SJCRH30 (cell line): ENCODE results near the gene GPR146. TPM values are rescaled to one million over a fixed set of nuclear protein-coding genes. Genes with fewer than 3 reads are reported as not detected.

Source experiments
- DNase-seq, 2 experiments: peaks; one replicate each; pipeline ENCODE4 v3.0.0-alpha.2; 2015 to 2020
- H3K27ac ChIP-seq: fragments of 250-450 bp; sonication (Bioruptor Pico); 2 replicates; pipeline ENCODE4 v1.5.1; 2020; ENCODE audit warnings: mild to moderate bottlenecking, moderate library complexity
- H3K27me3 ChIP-seq: fragments of 250-450 bp; sonication (Bioruptor Pico); 2 replicates; pipeline ENCODE4 v1.5.1; 2020; ENCODE audit warnings: mild to moderate bottlenecking, moderate library complexity
- H3K36me3 ChIP-seq: fragments of 250-450 bp; sonication (Bioruptor Pico); 2 replicates; pipeline ENCODE4 v1.5.1; 2020; ENCODE audit warnings: mild to moderate bottlenecking, moderate library complexity
- H3K4me1 ChIP-seq: fragments of 250-450 bp; sonication (Bioruptor Pico); 2 replicates; pipeline ENCODE4 v1.5.1; 2020; ENCODE audit warnings: mild to moderate bottlenecking, moderate library complexity
- H3K4me3 ChIP-seq: fragments of 250-450 bp; sonication (Bioruptor Pico); 2 replicates; pipeline ENCODE4 v1.5.1; 2020; ENCODE audit warnings: mild to moderate bottlenecking, moderate library complexity
- H3K9me3 ChIP-seq: fragments of 250-450 bp; sonication (Bioruptor Pico); replicated peaks from 2 replicates; pipeline ENCODE4 v1.5.1; 2020; ENCODE audit warnings: mild to moderate bottlenecking, moderate library complexity
- total RNA-seq: library from RNA; depleted of rRNA; stranded (reverse); fragments of >200 nt; shearing (Covaris generic); gene quantifications from 2 replicates; pipeline ENCODE4 v1.2.3, GENCODE V29; 2014

The GPR146 gene
- total RNA-seq, 1 experiment from 2014 or later = 0.93 TPM

DNA sequence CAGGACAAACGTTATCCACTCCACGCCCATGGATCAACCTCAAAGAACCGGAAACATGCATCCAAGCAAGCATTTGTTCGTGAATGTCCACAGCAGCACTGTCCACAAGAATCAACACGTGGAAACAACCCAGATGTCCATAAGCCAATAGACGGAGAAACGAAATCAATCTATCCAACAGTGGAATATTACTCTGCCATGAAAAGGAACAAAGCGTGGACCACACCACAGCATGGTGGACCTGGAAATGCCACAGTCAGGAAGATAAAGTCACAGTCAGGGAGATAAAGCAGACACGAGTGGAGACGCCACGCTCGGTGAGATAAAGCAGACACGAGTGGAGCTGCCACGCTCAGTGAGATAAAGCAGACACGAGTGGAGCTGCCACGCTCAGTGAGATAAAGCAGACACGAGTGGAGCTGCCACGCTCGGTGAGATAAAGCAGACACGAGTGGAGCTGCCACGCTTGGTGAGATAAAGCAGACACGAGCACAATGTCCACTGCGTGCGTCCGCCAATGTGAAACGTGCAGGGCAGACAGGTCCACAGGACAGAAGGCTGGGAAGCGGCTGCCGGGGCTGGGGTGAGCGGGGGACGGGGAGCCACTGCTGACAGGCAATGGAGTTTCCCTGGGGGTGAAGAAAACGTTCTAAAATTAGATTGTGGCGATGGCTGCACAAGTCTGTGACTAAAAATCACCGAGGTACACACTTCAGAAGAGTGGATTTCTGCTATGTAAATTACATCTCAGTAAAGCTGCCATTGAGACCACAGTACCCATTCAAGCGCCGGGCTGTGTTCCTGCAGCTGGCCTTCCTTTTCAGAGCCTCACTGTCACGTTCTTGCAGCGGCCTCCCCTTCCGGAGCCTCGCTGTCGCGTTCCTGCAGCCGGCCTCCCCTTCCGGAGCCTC lies 54.2 kb downstream of the GPR146 start:
- no peaks in the 10 kb centered on the region for H3K9me3 ChIP-seq
- H3K4me1 ChIP-seq = peaks cover 8% of the 10 kb centered on the region; the same call in 1 of the 2 replicates
- no peaks in the 10 kb centered on the region for H3K36me3 ChIP-seq
- no peaks in the 10 kb centered on the region for H3K27me3 ChIP-seq
- DNase-seq = no peak
- no peak overlapping the region for H3K4me3 ChIP-seq
- no peak overlapping the region for H3K27ac ChIP-seq

DNA sequence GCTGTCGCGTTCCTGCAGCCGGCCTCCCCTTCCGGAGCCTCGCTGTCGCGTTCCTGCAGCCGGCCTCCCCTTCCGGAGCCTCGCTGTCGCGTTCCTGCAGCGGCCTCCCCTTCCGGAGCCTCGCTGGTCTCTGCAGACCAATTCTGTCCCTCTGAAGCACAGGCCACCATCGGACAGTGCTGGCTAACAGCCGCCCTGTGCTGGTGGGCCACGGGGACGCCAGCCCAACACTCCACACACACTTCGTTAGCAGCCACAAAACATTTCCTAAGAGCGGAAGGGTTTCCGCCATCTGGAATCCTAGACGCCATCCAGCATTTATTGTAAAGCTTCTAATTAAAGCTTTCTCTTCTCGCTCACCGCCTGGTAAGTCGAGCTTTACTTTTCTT lies 54.8 kb downstream of the GPR146 start:
- Histone ChIP-seq H3K27me3 (no peaks in the 10 kb centered on the region), H3K36me3 (no peaks in the 10 kb centered on the region), H3K4me3 (no peak overlapping the region), H3K4me1 (peaks cover 8% of the 10 kb centered on the region; the same call in 1 of the 2 replicates), H3K27ac (no peak overlapping the region), H3K9me3 (no peaks in the 10 kb centered on the region)
- DNase-seq = no peak

DNA sequence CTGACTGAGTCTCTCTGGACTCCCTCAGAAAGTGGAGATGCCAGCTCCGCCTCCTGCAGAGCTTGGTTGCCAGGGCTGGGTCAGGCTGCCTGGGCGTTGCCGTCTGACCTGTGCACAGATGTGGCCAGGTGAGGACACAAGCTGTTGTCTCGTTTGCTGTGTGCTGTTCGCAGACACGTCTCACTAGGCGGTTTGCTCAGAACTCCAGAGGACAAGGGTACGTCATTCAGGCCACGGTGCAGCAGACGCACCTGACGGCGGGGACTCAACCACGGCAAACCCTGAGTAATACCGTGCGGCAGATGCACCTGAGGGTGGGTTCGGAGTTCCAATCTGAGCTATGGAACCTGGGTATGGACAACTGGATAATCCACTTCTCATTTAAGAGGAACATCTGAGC lies 55.3 kb downstream of the GPR146 start:
- H3K9me3 ChIP-seq = no peaks in the 10 kb centered on the region
- no peak for DNase-seq
- no peak overlapping the region for H3K27ac ChIP-seq
- H3K4me1 ChIP-seq = peaks cover 10% of the 10 kb centered on the region; the same call in 1 of the 2 replicates
- no peak overlapping the region for H3K4me3 ChIP-seq
- H3K27me3 ChIP-seq = no peaks in the 10 kb centered on the region
- H3K36me3 ChIP-seq = no peaks in the 10 kb centered on the region

DNA sequence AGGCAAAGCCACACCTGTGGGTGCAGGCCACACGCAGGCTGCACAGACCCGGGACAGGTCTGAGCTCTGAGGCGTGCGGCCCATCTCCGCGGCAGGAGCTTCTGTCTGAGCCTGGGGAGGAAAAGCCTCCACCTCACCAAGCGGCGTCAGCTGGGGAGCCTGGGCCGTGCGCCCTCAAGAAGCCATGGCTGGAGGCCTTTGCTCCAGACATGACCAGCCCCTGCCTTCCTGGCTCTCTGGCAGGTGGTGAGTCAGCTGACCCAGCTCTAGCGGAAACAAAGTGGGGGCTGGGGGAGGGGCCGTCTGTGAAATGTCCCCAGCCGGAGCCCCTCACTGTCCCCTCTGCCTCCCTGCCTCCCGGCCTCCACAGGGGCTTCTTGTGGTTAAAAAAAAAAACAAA lies 56.0 kb downstream of the GPR146 start:
- Histone ChIP-seq H3K4me1 (peaks cover 12% of the 10 kb centered on the region; the same call in 1 of the 2 replicates), H3K27ac (peak overlapping the region; percentile 64), H3K27me3 (no peaks in the 10 kb centered on the region), H3K36me3 (no peaks in the 10 kb centered on the region), H3K9me3 (no peaks in the 10 kb centered on the region), H3K4me3 (peak overlapping the region; percentile 41)
- DNase-seq = peak; percentile 46 to 64

DNA sequence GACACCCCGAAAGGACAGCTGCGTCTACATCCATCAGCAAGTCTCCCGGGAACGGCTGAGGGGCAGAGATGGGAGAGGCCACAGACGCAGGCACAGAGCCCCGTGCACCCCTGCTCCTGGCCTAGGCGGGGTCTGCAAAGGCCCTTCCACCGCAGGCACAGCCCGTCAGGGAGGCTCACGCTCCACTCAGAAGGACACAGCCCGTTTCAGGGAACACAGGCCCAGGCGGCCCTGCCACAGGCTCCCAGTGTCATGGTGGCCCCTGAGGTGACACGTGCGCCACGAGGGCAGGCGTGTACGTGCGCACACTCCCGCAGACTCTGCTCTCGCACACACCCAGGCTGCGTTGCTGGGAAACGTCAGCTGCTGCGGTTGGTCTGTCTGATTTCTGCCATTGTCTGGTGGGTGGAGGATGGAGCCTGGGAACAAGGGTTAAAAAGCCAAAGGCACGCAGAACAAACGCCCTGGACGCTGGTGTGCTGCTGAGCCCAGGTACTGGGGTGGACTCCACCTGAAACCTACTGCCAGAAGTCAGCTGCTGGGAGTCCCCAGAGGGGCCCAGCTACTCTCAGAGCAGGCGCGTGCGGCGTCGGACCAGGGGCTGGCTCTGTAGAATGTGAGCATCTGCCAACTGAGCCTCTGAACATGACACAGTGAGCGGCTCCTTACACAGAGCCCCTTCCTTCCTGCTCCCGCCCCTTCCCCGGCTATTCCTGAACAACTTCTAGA lies 56.7 kb downstream of the GPR146 start:
- Histone ChIP-seq H3K4me1 (peaks cover 12% of the 10 kb centered on the region; the same call in 1 of the 2 replicates), H3K27me3 (no peaks in the 10 kb centered on the region), H3K36me3 (no peaks in the 10 kb centered on the region), H3K4me3 (peak overlapping the region; percentile 41), H3K27ac (peak overlapping the region; percentile 64), H3K9me3 (no peaks in the 10 kb centered on the region)
- peak; percentile 59 to 63 for DNase-seq

DNA sequence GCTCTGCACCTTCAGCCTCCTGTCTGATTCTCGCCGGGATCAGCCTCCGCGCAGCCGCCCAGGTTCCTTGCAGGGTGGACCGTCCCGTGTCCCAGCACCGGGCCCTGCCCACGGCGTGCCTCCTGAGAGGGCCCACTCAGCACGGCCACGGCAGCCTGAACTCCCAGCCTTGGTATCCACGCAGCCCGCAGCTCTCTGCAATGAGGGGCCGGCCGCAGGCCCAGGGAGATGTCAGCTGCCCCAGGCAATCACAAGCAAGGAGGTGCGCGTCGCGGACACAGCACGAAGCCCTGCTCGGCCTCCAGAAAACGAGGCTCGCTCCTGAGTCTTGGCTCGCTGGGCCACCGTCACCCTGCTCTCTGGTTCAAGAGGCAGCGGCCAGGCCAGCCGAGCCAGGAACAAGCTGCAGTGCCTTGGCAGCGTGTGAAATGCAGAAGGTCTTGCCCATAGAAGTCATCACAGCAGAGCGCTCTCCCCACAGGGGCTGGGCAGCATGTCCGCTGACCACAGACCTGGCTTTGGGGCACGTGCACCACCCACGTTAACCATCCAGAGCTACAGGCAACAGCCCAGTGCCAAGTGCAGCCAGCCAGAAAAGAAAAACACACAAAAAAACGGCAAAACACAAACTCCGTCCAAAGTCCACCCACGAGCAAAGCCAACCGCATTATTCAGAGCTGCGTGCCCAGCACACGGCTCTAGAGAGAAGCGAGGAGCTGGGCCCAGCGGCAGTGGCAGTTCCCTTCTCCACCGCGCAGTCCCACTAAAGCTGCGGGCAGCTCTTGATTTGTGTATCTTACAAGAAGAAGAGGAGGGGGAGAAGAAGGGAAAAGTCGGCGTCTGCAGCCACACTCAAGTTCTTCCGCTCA lies 57.5 kb downstream of the GPR146 start:
- no peak for DNase-seq
- Histone ChIP-seq H3K27me3 (no peaks in the 10 kb centered on the region), H3K4me3 (no peak overlapping the region), H3K36me3 (no peaks in the 10 kb centered on the region), H3K9me3 (no peaks in the 10 kb centered on the region), H3K4me1 (peaks cover 17% of the 10 kb centered on the region), H3K27ac (peak overlapping the region; percentile 64; the same call in 1 of the 2 replicates)

DNA sequence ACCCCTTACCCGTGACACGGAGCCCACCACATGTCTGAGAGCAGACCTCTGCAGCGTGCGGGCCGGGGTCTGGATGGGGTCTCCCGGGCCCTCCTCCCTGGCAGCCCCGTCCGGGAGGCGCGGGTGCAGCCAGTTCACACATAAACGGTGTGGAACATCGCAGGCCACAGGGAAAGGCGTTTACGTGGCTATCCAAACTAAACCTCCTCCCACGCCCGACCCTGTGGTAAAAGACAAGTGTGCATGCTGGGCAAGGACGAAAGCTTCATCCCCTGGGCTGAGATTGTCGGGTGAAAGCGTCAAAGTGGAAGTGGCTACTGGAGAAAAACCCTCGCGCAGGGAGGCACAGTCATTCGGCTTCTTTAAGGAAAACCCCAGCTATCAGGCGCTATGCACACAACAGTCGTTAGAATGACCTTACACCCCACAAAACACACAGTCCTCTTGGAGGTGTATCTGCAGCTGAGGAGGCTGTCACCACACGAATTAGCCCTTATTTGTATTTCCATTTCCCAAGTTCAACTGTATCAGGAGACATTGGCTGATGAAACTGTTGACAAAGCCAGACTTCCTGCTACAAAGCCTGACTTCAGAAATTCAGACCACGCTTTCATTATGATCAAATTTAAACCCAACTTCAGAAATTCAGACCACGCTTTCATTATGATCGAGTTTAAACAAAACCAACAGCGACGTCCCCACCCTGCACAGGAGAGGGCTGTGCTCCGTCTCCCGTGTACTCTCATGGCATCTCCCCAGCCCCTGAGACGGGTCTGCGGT lies 58.9 kb downstream of the GPR146 start:
- Histone ChIP-seq H3K27me3 (no peaks in the 10 kb centered on the region), H3K9me3 (no peaks in the 10 kb centered on the region), H3K4me1 (peaks cover 17% of the 10 kb centered on the region), H3K4me3 (no peak overlapping the region), H3K36me3 (no peaks in the 10 kb centered on the region), H3K27ac (no peak overlapping the region)
- DNase-seq = no peak

DNA sequence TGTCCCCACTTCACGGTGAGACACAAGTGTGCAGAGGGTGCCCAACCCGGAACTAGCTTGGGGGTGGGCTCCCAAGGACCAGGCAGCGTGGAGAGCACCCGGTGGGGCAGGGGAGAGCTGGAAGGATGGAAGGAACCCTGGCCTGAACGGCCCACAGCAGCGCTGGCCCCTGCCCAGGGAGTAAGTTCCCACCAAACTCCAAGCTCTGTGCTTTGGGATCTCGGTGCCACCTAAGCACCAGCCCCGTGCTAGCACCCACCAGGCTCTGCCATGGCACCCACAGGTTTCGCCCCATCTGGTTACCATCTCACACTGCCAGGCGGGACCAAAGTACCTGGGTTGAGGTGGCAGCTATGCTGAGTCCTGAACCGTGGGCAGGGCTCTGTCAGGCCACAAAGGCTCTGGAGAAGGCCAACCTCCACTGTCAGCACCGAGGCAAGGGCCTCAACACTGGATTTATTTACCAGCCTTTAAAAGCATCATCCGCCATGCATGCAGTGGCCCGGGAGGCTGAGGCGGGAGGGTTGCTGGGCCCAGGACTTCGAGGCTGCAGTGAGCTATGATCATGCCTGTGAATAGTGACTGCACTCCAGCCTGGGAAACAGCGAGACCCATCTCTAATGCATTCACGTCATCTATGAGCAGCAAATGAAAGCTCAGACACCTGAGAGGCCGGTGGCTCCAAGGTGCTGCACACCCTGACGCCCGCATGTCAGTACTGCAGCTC lies 59.6 kb downstream of the GPR146 start:
- Histone ChIP-seq H3K9me3 (no peaks in the 10 kb centered on the region), H3K4me3 (no peak overlapping the region), H3K4me1 (peaks cover 17% of the 10 kb centered on the region), H3K36me3 (no peaks in the 10 kb centered on the region), H3K27me3 (no peaks in the 10 kb centered on the region), H3K27ac (no peak overlapping the region)
- no peak for DNase-seq

DNA sequence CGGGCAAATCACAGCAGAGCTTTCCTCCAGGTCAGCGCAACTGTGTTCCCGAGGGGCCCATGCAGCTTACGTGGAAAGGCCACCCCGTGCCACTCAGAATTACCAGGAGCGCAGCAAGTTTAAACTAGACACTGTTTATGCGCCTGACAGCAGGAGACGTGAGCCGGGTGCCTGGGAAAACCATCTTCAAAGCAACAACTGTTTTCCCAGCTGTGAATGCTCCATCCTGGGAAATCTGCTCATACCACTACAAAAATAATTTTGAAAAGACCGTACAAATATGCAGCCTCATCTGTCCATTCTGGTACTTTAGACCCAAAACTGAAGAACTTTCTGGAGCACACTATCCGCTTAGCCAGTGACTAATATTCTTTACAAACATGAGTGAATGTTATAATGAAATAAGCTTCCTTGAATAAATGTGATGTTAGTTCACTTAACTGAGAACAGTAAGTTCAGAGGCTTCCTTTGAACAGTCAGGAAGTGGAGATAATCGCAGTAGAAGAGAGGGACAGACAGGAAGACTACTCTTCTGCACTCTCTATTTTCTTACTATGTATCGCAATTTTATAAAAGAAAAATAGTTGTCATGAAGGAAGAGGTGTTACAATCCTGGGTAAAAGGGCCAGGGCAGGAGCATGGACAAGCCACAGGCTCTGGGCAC lies 60.3 kb downstream of the GPR146 start:
- peaks cover 17% of the 10 kb centered on the region for H3K4me1 ChIP-seq
- H3K4me3 ChIP-seq = no peak overlapping the region
- H3K9me3 ChIP-seq = no peaks in the 10 kb centered on the region
- H3K36me3 ChIP-seq = no peaks in the 10 kb centered on the region
- no peak for DNase-seq
- H3K27me3 ChIP-seq = no peaks in the 10 kb centered on the region
- no peak overlapping the region for H3K27ac ChIP-seq

DNA sequence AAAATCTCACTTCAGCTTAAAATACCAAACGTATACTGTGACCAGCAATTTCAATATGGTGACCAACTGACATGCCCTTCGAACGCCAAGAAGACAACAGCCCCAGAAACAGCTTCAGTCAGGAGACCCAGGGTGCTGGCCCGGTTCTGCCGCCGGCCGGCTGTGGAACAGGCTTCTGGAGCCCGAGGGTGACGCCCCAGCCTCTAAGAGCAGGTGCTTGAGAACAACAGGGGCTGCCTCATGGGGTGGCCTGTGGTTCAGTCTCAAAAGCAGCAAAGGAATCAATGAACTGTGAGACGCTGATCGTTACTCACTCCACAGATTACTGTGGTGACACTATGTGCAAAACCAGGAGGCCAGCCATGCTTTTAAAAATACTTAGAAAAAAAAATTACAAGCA lies 60.8 kb downstream of the GPR146 start:
- Histone ChIP-seq H3K27me3 (no peaks in the 10 kb centered on the region), H3K9me3 (no peaks in the 10 kb centered on the region), H3K4me3 (no peak overlapping the region), H3K27ac (no peak overlapping the region), H3K36me3 (no peaks in the 10 kb centered on the region), H3K4me1 (peaks cover 17% of the 10 kb centered on the region)
- no peak for DNase-seq

DNA sequence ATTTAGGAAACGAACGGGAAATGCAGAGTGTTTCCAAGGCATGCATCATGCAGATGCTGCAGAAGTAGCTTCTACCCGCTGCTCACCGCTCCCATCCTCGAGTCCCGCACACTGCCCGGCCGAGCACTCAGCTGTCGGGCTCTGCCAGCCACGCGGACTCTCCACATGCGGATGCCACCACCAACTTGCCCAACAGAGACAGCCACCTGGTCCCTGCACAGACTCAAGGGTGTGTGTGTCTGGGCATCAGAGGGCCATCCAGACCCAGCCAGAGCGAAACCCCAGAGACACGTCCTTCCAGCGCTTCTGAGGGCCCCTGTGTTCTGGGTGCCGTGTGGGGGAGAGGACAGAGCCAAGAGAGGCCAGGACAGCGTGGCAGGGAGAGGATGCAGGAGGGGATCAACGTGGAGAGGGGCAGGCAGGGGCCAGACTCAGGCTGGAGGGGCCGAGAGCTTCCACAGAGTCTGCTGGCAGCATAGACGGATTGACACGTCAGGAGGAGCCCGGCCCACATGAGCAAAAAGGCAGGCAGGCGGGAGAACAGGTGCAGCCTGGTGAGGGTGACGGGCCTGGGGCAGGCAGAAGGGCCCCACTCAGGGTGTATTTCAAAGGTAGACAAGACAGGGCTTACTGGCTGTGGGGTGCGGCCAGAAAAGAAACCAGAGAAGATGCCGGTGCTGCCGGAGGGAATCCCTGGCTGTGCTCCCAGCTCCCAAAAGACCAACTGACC lies 61.9 kb downstream of the GPR146 start:
- no peak overlapping the region for H3K27ac ChIP-seq
- no peaks in the 10 kb centered on the region for H3K36me3 ChIP-seq
- no peaks in the 10 kb centered on the region for H3K9me3 ChIP-seq
- H3K4me3 ChIP-seq = no peak overlapping the region
- H3K27me3 ChIP-seq = no peaks in the 10 kb centered on the region
- H3K4me1 ChIP-seq = peaks cover 12% of the 10 kb centered on the region
- peak; percentile 33 to 50 for DNase-seq

DNA sequence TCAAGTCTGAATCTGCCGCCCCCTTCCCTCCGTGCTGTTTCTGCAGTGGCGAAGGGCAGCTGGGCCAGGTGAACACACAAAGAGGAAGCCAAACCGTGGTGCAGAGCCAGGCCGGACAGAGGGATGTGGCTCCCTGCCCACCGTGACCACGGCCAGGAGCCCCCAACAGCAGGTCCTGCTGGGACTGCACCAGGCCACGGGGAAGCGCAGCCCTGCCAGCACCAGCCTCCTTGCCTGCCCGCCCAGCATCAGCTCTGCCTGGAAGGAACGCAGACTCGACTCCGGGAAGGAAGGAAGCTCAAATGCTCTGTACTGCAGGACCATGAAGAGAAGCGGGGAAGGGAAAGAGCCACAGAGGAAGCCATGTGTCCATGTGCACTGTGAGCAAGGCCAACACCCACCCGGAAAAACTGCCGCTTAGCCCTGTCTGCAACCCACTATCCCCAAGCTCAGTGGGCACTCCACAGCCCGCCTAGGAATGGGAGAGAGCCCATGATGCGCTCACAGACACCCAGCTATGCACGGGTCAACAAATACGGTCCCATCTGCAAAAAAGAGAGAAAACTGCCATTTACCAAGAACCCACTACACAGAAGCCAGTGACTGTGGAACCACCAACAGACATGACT lies 62.6 kb downstream of the GPR146 start:
- peaks cover 9% of the 10 kb centered on the region for H3K4me1 ChIP-seq
- no peak for DNase-seq
- no peaks in the 10 kb centered on the region for H3K27me3 ChIP-seq
- no peaks in the 10 kb centered on the region for H3K36me3 ChIP-seq
- no peak overlapping the region for H3K27ac ChIP-seq
- no peak overlapping the region for H3K4me3 ChIP-seq
- no peaks in the 10 kb centered on the region for H3K9me3 ChIP-seq
